Breast epithelium (tissue), 4 donors: Measurements from ENCODE around the gene PPP2R1B. TPM values are rescaled to one million over a fixed set of nuclear protein-coding genes. Genes with fewer than 3 reads are reported as not detected.

Experiments used
- DNase-seq, 2 donors: peaks; one replicate each; pipeline ENCODE4 v3.0.0-alpha.2; 2019; ENCODE audit warnings: low spot score in 2 of 2
- H3K27ac ChIP-seq, 2 donors: fragments of 200-600 bp; sonication (generic) in 1 of 2; one replicate each; pipeline ENCODE4 v1.5.1; 2016 to 2019; ENCODE audit warnings: mild to moderate bottlenecking in 1 of 2
- H3K27me3 ChIP-seq, 2 donors: fragments of 200-600 bp; sonication (generic) in 1 of 2; one replicate each; pipeline versions ENCODE4 v1.5.1 to v1.6.0; 2017 to 2019; ENCODE audit warnings: control low read depth in 1 of 2, mild to moderate bottlenecking in 1 of 2
- H3K36me3 ChIP-seq: fragments of 200-600 bp; one replicate; pipeline ENCODE4 v1.5.1; 2019
- H3K4me1 ChIP-seq, 2 donors: fragments of 200-600 bp; sonication (generic); one replicate each; pipeline ENCODE4 v1.5.1; 2016 to 2019; ENCODE audit warnings: control low read depth in 1 of 2
- H3K4me3 ChIP-seq, 3 donors: fragments of 200-600 bp; sonication (generic); 1 replicate in 2 of 3; 2 replicates in 1 of 3; pipeline ENCODE4 v1.5.1; 2016 to 2019; ENCODE audit warnings: mild to moderate bottlenecking in 3 of 3, moderate library complexity in 2 of 3
- H3K9me3 ChIP-seq, 2 donors: fragments of 200-600 bp; sonication (generic) in 1 of 2; one replicate each; pipeline ENCODE4 v1.5.1; 2016 to 2019; ENCODE audit warnings: control low read depth in 1 of 2
- POLR2A ChIP-seq: fragments of 450-650 bp; IDR thresholded peaks from one replicate; pipeline ENCODE4 v1.6.1; 2016; ENCODE audit warnings: antibody characterized with exemption, mild to moderate bottlenecking, moderate library complexity
- POLR2AphosphoS5 ChIP-seq, 3 donors: sonication (generic); formaldehyde crosslinking; IDR thresholded peaks; one replicate each; pipeline ENCODE4 v1.6.1; 2017; ENCODE audit warnings: antibody characterized with exemption in 3 of 3
- intact Hi-C: fragments of 100-400 bp; cut with DNase I; formaldehyde crosslinking; loops from one replicate; pipeline ENCODE4 v1.15.1; 2023; ENCODE audit warnings: low total_unique reads
- total RNA-seq, 3 donors: library from RNA; depleted of rRNA; stranded (reverse); fragments of >200 nt; gene quantifications; one replicate each; pipeline ENCODE4 v1.1.0, GENCODE V29; 2016
- TF ChIP-seq, protein P1 (sequence below), 3 donors: fragments of 450-650 bp; IDR thresholded peaks; one replicate each; pipeline ENCODE4 v1.5.1; 2016 to 2017; ENCODE audit warnings: antibody characterized with exemption in 3 of 3, mild to moderate bottlenecking in 3 of 3, moderate library complexity in 3 of 3

PPP2R1B gene
- total RNA-seq, 3 donors from 2014 or later, result 32.0 to 35.3 (median 34.7) TPM

DNA sequence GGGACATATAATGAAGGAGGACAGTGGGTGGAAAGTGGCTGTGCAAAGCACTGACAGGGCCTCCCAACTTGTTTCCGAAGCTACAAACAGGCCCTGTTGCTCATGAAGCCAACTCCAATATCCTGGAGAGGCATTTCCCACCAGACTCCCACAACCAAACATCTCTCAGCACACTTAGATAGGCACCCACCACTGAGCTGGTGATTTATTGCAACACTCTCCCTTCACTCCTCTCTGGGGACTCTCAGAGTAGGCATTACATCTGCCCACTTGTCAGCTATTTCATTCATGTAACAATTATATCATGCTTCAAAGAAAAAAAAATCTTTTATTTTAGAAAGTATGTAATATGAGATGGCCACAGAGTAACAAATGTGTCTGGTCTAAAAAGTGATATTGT is 32.1 kb upstream of the PPP2R1B start:
- no peak overlapping the region for H3K27ac ChIP-seq
- intact Hi-C loops, result no loop called here
- DNase-seq, result no peak
- H3K4me1 ChIP-seq, result no peaks in the 10 kb centered on the region
- no peak for TF ChIP-seq POLR2AphosphoS5 (IDR thresholded peaks at IDR 0.05)
- no peaks in the 10 kb centered on the region for H3K36me3 ChIP-seq
- H3K4me3 ChIP-seq, result no peak overlapping the region
- no peaks in the 10 kb centered on the region for H3K27me3 ChIP-seq
- no peaks in the 10 kb centered on the region for H3K9me3 ChIP-seq

DNA sequence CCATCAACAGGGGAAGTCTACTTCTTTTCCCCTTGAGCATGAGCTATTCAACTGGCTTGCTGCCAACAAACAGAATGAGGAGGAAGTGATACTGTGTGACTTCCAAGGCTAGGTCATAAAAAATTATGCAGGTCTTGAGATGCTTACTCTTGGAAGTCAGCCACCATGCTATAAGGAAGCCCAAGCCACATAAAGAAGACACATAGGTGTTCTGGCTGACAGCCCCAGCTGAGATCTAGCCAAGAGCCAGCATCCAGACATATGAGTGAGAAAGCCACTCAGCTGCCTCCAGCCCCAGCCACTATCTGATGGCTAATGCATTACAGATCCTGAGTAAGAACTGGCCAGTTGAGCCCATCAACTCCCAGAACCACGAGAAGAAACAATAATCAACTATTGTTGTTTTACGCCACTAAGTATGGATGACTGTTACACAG is 31.0 kb upstream of the PPP2R1B start:
- Histone ChIP-seq H3K9me3 (no peaks in the 10 kb centered on the region), H3K4me1 (no peaks in the 10 kb centered on the region), H3K27ac (no peak overlapping the region), H3K27me3 (no peaks in the 10 kb centered on the region), H3K4me3 (no peak overlapping the region), H3K36me3 (no peaks in the 10 kb centered on the region)
- TF ChIP-seq, protein P1, sequence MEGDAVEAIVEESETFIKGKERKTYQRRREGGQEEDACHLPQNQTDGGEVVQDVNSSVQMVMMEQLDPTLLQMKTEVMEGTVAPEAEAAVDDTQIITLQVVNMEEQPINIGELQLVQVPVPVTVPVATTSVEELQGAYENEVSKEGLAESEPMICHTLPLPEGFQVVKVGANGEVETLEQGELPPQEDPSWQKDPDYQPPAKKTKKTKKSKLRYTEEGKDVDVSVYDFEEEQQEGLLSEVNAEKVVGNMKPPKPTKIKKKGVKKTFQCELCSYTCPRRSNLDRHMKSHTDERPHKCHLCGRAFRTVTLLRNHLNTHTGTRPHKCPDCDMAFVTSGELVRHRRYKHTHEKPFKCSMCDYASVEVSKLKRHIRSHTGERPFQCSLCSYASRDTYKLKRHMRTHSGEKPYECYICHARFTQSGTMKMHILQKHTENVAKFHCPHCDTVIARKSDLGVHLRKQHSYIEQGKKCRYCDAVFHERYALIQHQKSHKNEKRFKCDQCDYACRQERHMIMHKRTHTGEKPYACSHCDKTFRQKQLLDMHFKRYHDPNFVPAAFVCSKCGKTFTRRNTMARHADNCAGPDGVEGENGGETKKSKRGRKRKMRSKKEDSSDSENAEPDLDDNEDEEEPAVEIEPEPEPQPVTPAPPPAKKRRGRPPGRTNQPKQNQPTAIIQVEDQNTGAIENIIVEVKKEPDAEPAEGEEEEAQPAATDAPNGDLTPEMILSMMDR (IDR thresholded peaks at IDR 0.05), result no peak
- no peak for TF ChIP-seq POLR2A
- no peak for TF ChIP-seq POLR2AphosphoS5 (IDR thresholded peaks at IDR 0.05)
- no peak for DNase-seq
- intact Hi-C loops, result no loop called here

DNA sequence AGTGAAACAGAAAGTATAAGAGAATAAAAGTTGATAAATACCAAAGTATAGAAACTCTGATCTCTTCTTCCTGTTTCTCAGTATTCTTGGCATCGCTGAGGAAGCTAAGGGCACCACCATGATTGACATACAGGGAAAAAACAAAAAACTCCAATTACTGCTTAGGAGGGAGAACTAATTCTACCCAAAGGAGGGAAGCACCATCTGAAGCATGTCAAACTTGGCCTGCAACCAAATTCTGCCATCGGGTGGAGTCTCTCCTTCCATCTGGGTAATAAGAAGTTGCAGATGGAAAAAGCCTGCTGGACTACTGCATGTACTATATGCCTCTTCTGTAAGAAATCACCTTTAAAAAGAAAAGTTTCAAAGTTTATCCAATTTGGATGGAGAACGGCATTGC is 30.5 kb upstream of the PPP2R1B start:
- H3K4me1 ChIP-seq, result no peaks in the 10 kb centered on the region
- no peaks in the 10 kb centered on the region for H3K27me3 ChIP-seq
- no peak for TF ChIP-seq POLR2AphosphoS5 (IDR thresholded peaks at IDR 0.05)
- TF ChIP-seq, protein P1 (IDR thresholded peaks at IDR 0.05), result no peak
- no peak for TF ChIP-seq POLR2A
- H3K9me3 ChIP-seq, result no peaks in the 10 kb centered on the region
- H3K27ac ChIP-seq, result no peak overlapping the region
- no peaks in the 10 kb centered on the region for H3K36me3 ChIP-seq
- DNase-seq, result no peak
- H3K4me3 ChIP-seq, result no peak overlapping the region
- intact Hi-C loops, result no loop called here

DNA sequence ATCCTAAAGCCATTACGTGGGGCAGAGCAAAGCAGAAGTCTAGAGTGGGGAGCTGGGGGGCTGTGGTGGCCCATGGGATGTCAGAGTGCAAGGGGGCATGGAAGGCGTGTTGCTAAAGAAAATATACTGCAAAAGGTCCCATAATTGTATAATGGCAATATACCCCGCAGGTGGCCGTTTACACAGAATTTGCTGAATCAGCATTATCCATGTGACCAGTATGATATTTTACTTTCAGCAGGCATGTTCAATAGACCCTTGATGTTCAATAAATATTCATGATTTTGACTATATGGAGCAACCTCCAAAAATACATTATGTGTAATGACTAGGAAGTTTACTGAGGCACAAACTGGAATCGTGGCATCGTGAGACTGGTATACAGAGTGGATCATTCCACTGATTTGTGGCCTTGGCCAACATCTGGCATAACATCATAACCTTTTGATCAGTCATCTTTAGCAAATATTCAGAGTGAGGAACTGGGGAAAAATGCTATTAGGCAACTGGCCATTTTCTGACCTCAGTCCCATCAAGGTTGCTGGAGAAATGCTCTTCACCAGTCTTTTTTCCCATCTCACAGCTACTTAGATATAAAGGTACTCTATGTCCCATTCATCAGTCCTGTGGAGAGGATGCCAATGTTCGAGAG is 29.3 kb upstream of the PPP2R1B start:
- Histone ChIP-seq H3K27me3 (no peaks in the 10 kb centered on the region), H3K4me1 (no peaks in the 10 kb centered on the region), H3K4me3 (no peak overlapping the region), H3K27ac (no peak overlapping the region), H3K36me3 (no peaks in the 10 kb centered on the region), H3K9me3 (no peaks in the 10 kb centered on the region)
- TF ChIP-seq POLR2A, result no peak
- TF ChIP-seq, protein P1 (IDR thresholded peaks at IDR 0.05), result no peak
- TF ChIP-seq POLR2AphosphoS5 (IDR thresholded peaks at IDR 0.05), result no peak
- intact Hi-C loops, result no loop called here
- no peak for DNase-seq

DNA sequence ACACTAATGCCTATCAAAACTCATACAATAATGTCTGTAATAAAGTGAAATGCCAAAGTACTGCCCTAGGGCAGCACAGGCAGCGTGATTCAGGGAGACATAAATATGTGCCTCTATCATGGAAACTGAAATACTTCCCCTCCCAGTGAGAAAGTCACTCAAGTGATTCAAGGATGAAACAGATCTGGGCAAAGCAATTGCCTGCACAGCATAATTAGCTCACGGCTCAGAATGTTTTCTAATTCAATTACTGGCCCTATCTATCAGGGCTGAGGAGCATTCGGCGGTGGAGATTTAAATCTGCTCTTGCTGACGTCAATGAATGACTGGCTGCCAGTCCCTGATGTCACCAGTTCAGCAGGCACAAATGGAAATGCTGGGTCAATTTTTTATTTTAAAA is 27.7 kb upstream of the PPP2R1B start:
- no peak overlapping the region for H3K27ac ChIP-seq
- H3K9me3 ChIP-seq, result no peaks in the 10 kb centered on the region

More for the DNA sequence above, 27.7 kb upstream of the PPP2R1B start:
- Histone ChIP-seq H3K36me3 (no peaks in the 10 kb centered on the region), H3K4me1 (no peaks in the 10 kb centered on the region), H3K27me3 (no peaks in the 10 kb centered on the region), H3K4me3 (no peak overlapping the region)
- TF ChIP-seq, protein P1 (IDR thresholded peaks at IDR 0.05), result no peak
- no peak for TF ChIP-seq POLR2AphosphoS5 (IDR thresholded peaks at IDR 0.05)
- TF ChIP-seq POLR2A, result no peak
- DNase-seq, result no peak
- intact Hi-C loops, result no loop called here
